ENCODE data around the gene FOSL2.

Gene FOSL2

DNA sequence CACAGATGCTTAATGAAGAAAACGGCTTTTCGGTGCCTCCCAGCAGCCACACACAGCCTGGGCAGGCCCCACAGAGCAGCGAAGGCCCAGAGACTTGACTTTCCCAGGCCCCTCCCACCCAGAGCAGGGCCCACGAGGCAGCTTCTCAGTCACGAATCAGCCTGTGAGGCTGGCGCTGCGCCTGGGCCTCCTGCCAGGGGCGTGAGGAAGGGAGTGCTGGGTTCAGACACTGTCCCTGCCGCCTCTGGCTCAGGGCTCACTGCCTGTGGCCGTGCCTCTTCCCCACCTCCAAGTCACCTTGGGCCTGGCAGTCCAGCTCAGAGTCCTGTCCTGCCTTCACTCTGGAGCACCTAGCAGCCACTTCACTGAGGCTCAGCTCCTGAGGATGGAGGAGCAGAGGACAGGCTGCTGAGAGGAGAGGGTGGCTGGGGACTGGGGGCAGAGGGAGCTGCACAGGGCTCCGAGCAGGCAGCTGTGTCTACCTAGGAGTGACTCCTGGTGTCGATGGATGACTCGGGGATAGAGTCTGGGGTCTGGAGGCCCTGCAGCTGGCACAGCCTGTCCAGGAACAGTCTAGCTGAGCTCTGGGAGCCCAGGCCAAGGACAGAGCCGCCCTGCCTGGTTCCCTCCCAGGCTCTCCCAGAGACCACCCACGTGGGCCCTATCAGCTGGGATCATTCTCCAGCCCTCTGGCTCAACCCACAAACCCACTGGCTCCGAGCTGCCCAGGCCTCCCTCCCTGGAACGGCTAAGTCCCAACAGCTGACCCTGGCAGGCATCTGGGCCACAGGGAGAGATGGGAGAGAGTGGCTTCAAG is 36.4 kb upstream of the FOSL2 start:
- in situ Hi-C loops (cut with MboI; ENCODE audit: low sequenced_read_pairs), result no loop called here

DNA sequence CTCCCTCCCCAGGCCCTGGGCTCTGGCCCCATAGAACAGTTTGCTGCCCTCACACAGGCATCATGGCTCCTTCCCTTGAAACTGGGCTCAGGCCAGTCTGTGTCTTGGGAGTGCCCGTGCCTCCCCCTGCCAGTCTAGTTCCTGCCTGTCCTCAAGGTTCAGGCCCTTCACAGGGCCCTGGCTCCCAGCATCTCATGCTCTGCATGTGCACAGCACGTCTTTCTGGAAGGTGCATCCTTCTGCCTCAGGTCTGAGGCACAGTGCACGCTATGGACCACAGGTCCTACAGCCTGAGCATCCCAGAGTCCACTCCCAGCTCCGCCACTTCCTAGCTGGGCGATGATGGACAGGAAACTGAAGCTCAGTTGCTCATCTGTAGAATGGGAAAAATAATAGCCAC is 35.6 kb upstream of the FOSL2 start:
- in situ Hi-C loops (cut with MboI; ENCODE audit: low sequenced_read_pairs), result no loop called here

DNA sequence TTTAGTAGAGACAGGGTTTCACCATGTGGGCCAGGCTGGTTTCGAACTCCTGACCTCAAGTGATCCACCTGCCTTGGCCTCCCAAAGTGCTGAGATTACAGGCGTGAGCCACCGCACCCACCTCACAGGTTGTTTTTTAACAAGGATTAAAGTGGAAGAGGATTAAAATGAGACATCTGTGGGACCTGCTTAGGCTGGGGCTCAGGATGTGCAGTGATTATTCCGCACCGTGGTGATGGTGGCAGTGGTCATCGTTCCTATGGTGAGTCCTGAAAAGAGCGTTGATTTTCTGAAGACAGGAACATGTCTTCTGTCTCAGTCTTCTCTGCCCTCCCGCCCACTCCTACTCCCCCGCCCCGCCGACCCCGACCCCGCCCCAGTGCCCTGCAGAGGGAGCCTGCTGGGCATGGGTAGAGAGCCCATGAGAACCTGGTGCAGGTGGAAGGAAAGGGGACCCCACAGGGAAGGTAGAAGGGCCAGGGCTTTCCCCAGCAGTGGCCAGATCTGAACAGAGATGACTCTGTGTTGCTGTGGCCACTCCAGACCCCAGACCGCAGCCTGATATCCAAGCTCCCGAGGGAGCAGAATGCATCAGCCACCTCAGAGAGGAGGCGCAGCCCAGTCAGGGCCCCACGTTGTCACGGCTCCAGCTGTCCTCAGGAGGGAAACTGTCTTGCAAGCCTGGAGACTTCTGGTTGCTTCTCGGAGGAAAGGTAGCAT is 34.5 kb upstream of the FOSL2 start:
- in situ Hi-C loops (cut with MboI; ENCODE audit: low sequenced_read_pairs), result no loop called here

DNA sequence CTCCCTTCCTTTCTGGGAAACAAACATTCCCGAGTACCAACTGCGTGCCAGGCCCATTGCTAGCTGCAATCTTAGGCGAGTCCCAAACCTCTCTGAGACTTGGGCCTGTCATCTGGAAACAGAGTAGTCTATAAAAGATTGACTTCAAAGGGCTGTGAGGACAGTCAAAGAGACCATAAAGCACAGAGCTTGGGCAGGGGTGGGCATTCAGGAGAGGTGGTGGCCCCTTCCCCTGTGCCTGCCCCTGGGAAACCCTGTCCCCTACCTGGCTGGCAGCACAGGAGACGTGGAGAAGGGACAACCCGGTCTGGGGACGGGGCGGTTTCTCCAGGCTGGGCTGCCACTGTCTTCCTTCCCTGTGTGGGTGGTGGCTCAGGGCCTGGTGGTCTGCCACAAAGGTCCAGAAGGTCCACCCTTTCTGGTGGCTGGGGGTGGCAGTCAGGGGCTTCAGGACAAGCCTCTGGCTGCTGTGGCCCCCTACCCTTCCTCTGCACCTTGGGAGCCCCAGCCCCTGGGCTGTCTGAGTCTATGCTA is 33.9 kb upstream of the FOSL2 start:
- in situ Hi-C loops (cut with MboI; ENCODE audit: low sequenced_read_pairs), result no loop called here

DNA sequence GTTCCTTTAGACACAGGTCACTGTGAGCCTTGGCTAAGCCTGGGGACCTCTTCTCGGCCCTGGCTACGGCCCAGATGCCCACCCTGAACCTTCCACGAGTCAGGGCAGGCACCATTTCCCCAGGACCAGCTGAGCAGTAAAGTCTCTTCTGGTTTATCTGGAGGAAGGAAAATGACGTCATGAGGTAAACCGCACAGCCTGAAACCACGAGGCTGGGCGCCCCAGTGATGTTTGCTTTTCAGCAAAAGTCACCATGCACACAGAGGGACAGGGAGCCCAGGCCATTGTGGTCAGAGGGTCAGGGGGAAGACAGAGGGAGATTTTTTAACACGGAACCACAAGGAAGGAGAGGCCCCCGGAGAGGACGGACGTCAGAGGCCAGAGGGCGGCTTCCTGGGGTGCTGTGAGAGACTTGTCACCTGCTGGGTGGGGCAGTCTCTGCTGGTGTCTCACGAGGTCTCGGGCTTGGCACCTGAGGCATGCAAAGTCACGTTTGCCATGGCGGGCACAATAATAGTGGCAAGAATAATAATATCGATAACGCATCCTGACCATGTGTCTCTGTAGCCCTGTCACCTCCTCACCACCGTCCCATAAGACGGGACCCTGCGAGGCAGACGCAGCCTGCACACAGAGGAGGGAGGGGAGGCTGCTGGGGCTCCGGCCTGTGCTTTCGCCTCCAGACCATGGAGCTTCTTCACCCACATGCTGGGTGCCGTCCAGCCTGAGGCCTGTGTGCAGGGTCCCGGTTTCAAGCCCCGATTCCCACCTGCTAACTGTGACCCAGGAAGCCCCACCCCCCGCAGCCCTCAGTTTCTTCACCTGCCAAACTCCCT is 33.2 kb upstream of the FOSL2 start:
- in situ Hi-C loops (cut with MboI; ENCODE audit: low sequenced_read_pairs), result no loop called here

DNA sequence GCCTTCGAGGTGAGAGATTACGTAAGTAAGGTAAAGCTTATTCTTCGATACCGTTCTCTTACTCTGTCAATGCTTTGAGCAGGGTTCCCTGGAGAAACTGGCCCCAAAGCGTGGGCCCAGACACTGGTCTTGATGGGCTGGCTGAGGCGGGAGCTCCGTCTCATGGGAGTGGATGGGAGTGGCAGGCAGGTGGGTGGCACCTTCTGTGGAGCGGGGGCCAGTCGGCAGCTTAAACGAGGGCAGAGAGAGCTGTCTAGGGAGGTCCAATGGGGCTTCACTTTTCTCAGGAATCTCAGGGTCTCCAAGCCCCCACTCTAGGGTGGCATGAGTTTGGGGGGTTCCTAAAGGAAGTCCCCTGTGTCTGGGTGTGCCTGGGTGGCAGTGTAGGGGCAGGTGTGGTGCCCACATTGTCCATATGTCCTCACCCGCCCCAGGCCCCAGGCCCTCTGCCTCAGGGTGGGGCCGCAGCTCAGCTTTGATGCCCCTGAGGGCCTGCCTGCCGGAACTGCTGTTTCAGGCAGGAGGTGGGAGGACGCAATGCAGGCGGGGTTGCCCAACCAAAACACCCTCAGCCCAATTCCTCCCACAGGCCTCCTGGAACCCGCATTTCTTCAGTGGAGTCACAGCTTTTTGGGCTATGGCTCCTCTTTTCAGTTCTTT is 32.5 kb upstream of the FOSL2 start:
- in situ Hi-C loops (cut with MboI; ENCODE audit: low sequenced_read_pairs), result no loop called here

DNA sequence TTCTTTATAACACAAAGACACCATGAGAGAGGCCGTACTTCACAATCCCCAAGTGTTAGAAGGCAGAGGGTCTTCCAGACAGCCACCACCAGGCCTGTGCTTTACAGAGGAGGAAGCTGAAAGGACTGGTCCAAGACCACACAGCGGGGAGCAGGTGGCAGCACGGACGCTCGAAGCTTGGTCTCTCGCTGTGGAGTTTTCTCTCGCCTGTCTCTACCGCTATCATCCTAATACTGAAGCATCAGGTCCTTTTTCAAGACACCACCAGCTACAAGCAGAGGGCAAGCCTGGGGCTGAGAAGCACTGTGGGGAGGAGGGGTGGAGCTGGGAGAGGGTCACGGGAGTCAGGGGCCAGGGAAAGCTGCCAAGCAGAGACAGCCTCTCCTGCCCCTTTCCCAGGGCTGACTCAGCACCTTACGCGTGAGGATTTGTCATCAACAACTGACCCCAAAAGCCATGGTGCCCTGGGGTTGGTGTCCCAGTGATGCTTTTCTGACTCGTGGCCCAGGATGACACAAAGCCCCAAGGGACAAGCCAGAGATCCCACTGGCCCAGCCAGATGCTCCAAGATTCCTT is 31.9 kb upstream of the FOSL2 start:
- in situ Hi-C loops (cut with MboI; ENCODE audit: low sequenced_read_pairs), result no loop called here

DNA sequence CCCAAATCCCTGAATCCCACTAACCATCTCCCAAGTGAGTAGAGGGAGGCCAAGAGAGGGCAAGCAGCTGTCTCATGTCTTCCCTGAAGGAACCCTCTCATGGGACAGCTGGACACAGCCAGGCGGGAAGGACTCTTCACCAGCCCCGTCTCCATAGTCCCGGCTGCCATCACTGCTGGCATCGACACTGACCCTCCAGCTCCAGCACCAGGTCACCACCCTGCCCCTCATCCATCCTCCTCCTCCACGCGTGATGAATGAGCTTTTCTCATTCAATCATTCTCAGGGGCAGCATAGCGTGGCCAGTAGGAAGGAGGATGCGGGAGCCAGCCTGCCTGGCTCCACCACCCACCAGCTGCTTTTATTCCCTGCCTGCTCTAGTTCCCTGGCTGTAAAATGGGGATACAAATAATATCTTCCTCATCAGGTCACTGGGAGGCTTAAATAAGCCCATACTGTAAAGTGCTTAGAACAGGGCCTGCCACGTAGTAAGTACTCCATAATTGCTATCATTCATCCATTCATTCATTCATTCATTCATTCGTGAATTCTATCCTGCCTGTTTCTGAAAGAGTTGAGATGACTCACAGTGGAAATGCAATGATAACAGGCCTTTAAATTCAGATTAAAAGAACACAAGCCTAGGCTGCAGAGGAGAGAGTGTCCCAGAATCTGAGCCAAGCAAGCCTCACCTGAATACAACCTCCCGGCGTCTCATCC is 30.5 kb upstream of the FOSL2 start:
- in situ Hi-C loops (cut with MboI; ENCODE audit: low sequenced_read_pairs), result no loop called here

DNA sequence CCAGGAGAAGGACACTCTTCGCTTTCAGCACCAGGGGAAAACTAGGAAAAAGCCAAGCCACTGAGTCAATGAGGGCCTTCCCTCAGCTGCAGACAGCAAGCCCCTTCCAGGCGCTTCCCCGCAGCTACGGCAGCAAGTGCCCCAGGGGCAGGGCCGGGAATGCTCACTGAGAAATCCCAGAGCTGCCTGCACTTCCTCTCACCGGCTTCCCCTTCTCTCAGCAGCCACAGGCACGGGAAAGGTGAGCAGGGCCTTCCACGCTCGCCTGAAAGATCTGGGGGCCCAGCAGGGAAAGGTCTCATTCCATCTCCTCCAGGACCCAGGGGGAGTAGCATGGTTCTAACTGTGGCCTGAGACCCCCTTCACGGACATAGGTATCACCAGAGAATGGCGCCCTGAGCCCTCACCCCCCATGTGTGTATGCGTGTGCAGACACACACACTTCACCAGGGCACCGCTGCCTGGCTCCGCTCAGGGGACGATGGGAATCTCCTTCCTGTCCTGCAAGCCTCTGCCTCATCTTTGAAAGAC is 29.6 kb upstream of the FOSL2 start:
- in situ Hi-C loops (cut with MboI; ENCODE audit: low sequenced_read_pairs), result no loop called here

DNA sequence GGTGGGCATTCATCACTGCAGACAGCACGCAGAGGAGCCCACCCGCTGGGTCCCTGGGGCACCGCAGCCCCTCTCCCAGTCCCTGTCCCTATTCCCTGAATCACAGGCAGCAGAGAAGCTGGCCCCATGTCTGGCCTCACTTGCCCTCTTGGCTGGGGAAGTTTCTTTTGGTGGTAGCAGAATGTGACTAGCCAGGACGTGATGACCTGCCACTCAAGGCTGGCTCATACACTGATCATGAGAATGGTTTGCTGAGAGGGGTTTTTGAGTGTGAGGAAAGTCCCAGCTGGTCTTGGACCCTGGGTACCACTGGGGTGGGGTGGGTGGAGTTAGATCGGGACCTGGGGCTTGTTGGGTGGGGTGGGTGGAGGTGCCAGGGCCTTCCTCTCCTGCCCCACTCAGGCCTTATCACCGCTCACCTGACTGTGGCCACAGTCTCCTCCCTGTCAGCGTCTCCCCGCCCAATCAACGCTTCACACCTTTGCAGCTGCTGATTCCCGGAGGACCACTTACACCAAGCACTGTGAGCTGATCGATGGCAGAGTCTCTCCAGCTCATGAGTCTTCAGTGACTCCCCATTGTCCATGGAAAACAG is 28.9 kb upstream of the FOSL2 start:
- in situ Hi-C loops (cut with MboI; ENCODE audit: low sequenced_read_pairs), result no loop called here

DNA sequence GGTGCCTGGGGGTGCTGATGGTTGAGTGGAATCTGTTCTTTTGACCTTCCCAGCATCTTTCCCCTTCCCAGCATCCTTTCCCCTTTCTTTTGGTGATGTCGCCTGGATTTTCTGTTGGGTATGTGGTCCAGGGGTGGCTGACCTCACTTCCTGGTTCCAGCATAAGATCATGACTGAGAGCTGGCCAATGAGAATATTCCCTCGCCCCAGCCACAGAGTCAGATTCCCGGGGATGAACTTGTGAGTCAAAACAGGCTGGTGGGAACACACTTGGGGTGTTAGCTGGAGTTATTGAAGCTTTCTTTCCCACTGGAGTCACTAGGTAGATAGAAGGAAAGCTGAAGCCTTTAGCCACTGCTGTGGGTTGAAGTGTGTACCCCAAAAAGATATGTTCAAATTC is 28.0 kb upstream of the FOSL2 start:
- in situ Hi-C loops (cut with MboI; ENCODE audit: low sequenced_read_pairs), result no loop called here

DNA sequence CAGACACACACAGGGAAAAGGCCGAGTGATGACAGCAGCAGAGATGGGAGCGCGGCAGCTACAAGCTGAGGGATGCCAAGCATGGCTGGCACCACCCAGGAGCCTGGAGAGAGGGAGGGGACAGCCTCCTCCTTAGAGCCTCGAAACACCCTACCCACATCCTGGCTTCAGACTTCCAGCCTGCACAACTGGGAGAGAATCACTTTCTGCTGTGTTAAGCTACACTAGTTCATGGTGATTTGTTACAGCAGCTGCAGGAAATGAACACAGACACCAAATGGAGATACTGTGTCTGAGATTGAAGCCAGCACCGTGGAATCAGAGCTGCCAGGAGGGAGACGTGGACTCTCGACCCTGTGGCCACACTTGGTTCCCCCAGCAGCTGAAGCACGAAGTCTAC is 27.5 kb upstream of the FOSL2 start:
- in situ Hi-C loops (cut with MboI; ENCODE audit: low sequenced_read_pairs), result no loop called here

DNA sequence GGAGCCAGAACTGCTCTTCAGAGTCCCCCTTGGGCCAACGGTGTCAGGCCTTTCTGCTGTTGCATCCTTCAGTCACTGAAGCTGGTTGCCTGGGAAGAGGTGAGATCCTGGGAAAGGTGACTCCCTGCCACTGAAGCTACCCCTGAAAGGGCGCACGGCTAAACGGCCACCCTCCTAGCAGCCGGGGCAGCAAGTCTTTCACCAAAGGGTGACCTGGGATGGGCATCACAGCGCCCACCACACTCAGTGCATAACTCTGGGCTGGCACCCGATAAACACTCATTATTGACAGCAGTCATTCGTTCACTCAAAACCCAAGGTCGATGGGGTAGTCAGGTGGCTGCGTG is 26.5 kb upstream of the FOSL2 start:
- in situ Hi-C loops (cut with MboI; ENCODE audit: low sequenced_read_pairs), result no loop called here

DNA sequence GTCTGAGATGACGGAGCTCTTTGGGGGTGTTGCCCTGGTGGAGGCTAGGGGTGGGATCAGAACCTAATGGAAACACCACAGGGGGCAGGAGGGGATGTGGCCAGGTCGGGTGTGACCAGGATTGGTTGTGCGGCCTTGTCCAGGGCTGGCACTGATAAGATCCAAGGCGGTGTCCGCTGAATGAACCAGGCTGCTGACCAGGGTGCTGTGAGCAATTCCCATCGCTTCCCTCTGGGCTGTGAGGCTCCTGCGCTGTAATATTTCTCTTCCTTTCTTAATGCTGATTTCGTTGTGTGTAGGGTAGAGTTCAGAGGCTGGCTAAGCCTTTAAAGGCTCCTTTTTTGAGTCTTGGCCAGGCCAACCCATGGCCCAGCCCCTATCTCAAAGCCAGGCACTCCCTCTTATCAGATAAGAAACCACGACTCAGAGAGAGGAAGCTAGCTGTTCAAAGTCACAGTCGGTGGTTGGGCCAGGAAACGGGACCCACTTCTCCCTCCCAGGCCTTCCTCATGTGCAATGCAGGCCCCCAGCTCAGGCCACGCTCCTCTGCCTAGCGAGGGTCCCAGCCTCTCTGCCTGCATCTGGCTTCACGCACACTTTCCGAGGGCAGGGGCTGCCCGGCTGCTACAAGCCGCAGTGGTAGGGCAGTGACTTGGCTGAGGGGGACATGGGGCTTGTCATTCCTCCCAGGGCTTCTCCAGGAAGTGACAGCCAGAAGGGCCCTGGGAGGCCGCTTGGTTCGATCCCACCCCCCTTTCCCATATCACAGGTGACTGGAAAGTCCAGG is 26.0 kb upstream of the FOSL2 start:
- in situ Hi-C loops (cut with MboI; ENCODE audit: low sequenced_read_pairs), result no loop called here

DNA sequence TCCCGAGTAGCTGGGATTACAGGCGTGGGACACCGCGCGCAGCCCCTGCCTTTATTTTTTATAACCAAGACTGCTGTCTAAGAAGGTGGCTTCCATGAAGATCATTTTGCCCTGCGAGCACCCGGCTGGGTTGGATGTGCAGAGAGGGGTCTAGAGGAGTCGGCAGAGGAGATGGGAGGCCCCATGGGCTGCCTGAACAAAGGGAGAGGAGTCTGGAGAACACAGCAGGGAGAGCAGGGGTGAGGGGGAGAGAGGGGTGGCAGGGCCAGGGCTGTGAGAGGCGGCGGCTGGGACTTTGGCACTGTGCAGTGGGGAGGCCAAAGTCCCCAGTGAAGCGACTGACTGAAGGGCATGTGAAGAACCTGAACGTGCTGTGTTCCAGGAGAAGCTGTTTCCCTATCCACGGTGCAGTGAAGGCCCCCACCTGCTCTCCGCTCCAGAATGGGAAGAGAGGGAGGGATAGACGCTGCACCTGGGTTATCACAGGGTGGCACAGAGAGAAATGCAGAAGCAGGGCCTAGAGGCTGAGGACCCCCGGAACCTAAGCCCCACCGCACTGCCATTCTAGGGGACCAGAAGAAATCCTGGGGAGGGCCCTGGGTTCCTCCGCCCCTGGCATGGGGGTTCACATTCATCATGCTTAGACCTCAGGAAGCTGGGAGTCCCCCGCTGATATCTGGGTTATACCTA is 24.8 kb upstream of the FOSL2 start:
- in situ Hi-C loops (cut with MboI; ENCODE audit: low sequenced_read_pairs), result no loop called here

DNA sequence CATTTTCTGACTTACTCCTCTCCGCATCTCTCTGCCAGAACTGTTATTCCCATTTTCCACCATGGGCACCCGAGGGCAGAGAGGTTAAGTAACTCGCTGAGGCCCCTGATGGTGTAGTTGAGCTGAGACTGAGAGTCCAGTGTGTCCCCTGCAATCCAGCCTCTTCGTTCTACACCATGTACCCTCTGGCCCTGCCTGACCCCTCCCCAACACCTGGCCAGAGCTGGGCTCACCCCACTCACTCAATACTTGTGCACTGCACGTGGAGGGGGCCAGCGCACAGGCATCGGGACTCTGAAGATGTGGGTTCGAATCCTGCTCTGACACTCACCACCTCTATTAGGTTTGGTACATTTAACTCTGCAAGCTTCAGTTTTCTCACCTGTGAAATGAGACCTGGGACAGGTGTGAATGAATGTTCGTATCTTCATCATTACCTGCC is 24.3 kb upstream of the FOSL2 start:
- in situ Hi-C loops (cut with MboI; ENCODE audit: low sequenced_read_pairs), result no loop called here

DNA sequence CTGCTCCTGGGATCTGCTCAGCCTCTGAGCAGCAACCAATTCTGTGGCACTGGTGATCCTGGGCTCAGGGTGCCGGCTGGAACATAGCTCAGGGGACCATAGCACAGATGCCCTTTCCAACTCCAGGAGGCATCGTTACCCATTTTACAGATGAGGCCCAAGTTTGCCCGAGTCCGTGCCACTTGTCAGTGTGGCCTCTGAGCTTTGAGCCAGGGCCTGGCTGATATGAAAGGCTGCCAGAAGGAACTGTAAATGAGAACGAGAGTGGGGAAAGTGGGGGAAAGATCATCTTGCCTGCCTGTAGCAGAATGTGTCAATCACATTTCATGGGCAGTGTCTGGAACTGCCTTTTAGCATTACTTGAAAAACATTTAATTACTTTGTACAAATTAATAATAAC is 23.3 kb upstream of the FOSL2 start:
- in situ Hi-C loops (cut with MboI; ENCODE audit: low sequenced_read_pairs), result no loop called here

DNA sequence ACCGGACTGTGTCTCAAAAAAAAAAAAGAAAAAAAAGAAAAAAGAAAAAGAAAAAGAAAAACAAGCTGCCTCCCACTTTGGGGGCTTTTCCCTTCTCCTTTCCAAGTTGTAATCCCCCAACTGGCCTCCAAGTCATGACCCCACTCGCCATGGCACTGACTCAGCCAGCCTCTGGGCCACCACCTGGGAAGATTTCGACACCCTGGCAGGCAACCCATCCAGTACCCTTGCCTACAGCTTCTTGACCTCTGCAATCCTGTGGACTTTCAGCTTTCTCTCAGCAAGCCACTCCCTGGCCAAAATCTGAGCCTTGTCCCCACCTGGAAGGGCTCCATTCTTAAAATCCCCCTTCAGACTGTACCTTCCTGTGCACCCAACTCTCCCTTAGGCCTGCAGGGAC is 22.3 kb upstream of the FOSL2 start:
- in situ Hi-C loops (cut with MboI; ENCODE audit: low sequenced_read_pairs), result no loop called here
